Measurements from ENCODE around the gene NAPEPLD. TPM values are rescaled to one million over a fixed set of nuclear protein-coding genes. Genes with fewer than 3 reads are reported as not detected.

NAPEPLD gene
- polyA plus RNA-seq, 3 donors = 1.1 to 2.2 (median 1.6) TPM

GRCh38 chr7:103150192-103150591 lies 1.3 kb upstream of the NAPEPLD start:
- Mint-ChIP-seq H3K36me3 (peaks cover 3 to 8% of the 10 kb centered on the region in 2 donors), H3K4me1 (peaks cover 33% of the 10 kb centered on the region), H3K4me3 (peak overlapping the region in 1 of 2 donors; percentile 86), H3K9me3 (peaks cover 0 to 6% (median 0%) of the 10 kb centered on the region in 7 donors), H3K27ac (no peak overlapping the region), H3K27me3 (ENCODE audit: low read depth in 3 of 3) (peaks cover 2 to 5% (median 3%) of the 10 kb centered on the region in 3 donors)
- H3K4me3 ChIP-seq (replicated peaks in 1 of 3; ENCODE audit: low read depth in 2 of 3, low read length in 3 of 3) = no peak overlapping the region
- H3K36me3 ChIP-seq (replicated peaks in 1 of 2; ENCODE audit: control insufficient read depth in 1 of 2, insufficient read depth in 2 of 2, low read length in 2 of 2) = no peaks in the 10 kb centered on the region
- H3K27me3 ChIP-seq (ENCODE audit: control insufficient read depth in 2 of 2, insufficient read depth in 2 of 2, low read length in 2 of 2) = no peaks in the 10 kb centered on the region
- H3K9me3 ChIP-seq (replicated peaks in 1 of 2; ENCODE audit: control insufficient read depth in 1 of 2, insufficient read depth in 1 of 2, low read length in 2 of 2) = no peaks in the 10 kb centered on the region
- H3K9ac ChIP-seq (ENCODE audit: insufficient read depth, low read length, poor library complexity, severe bottlenecking) = no peak overlapping the region
- intact Hi-C loops (cut with micrococcal nuclease) = no loop called here
- no peak overlapping the region for H3K27ac ChIP-seq (ENCODE audit: low read depth in 1 of 2, low read length in 2 of 2)
- peaks cover 13 to 21% of the 10 kb centered on the region in 2 donors for H3K4me1 ChIP-seq (ENCODE audit: control insufficient read depth in 1 of 2, insufficient read depth in 2 of 2, low read length in 2 of 2)
- TF ChIP-seq, protein P1, sequence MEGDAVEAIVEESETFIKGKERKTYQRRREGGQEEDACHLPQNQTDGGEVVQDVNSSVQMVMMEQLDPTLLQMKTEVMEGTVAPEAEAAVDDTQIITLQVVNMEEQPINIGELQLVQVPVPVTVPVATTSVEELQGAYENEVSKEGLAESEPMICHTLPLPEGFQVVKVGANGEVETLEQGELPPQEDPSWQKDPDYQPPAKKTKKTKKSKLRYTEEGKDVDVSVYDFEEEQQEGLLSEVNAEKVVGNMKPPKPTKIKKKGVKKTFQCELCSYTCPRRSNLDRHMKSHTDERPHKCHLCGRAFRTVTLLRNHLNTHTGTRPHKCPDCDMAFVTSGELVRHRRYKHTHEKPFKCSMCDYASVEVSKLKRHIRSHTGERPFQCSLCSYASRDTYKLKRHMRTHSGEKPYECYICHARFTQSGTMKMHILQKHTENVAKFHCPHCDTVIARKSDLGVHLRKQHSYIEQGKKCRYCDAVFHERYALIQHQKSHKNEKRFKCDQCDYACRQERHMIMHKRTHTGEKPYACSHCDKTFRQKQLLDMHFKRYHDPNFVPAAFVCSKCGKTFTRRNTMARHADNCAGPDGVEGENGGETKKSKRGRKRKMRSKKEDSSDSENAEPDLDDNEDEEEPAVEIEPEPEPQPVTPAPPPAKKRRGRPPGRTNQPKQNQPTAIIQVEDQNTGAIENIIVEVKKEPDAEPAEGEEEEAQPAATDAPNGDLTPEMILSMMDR (IDR thresholded peaks at IDR 0.05) = no peak
- peak overlapping the region; percentile 92 for H2AFZ ChIP-seq (ENCODE audit: insufficient read depth, low read depth, low read length, poor library complexity, severe bottlenecking)
- peaks cover 10% of the 10 kb centered on the region for H3K79me2 ChIP-seq (ENCODE audit: insufficient read depth, low read length)
- DNase-seq = no peak
- H4K20me1 ChIP-seq (ENCODE audit: insufficient read depth, low read length) = no peaks in the 10 kb centered on the region
- H3K4me2 ChIP-seq (replicated peaks; ENCODE audit: extremely low read depth, low read length, poor library complexity, severe bottlenecking) = peak overlapping the region; percentile 74

GRCh38 chr7:103149808-103150180 lies 895 bp upstream of the NAPEPLD start:
- TF ChIP-seq, protein P1 (IDR thresholded peaks at IDR 0.05) = no peak
- DNase-seq = no peak
- H3K27me3 ChIP-seq (ENCODE audit: control insufficient read depth in 2 of 2, insufficient read depth in 2 of 2, low read length in 2 of 2) = no peaks in the 10 kb centered on the region
- H3K79me2 ChIP-seq (ENCODE audit: insufficient read depth, low read length) = peaks cover 10% of the 10 kb centered on the region
- no peak overlapping the region for H3K9ac ChIP-seq (ENCODE audit: insufficient read depth, low read length, poor library complexity, severe bottlenecking)
- 94% methylated on average over 8 of the region's 11 CpGs for WGBS (ENCODE audit: insufficient coverage)
- H4K20me1 ChIP-seq (ENCODE audit: insufficient read depth, low read length) = no peaks in the 10 kb centered on the region
- Mint-ChIP-seq H3K4me1 (peaks cover 33% of the 10 kb centered on the region), H3K9me3 (peaks cover 0 to 6% (median 0%) of the 10 kb centered on the region in 7 donors), H3K36me3 (peaks cover 3 to 8% of the 10 kb centered on the region in 2 donors), H3K4me3 (peak overlapping the region; percentile 86 to 100), H3K27ac (peak overlapping the region in 4 of 7 donors; percentile 49 to 91 (median 87)), H3K27me3 (ENCODE audit: low read depth in 3 of 3) (peaks cover 2 to 5% (median 3%) of the 10 kb centered on the region in 3 donors)
- H3K4me2 ChIP-seq (replicated peaks; ENCODE audit: extremely low read depth, low read length, poor library complexity, severe bottlenecking) = peak overlapping the region; percentile 74
- intact Hi-C loops (cut with micrococcal nuclease) = loop anchor here in 1 of 2 donors (5.0 kb wide), 1 partner anchor 77 kb away; the partner anchor contains the start of gene FBXL13
- peak overlapping the region; percentile 92 for H2AFZ ChIP-seq (ENCODE audit: insufficient read depth, low read depth, low read length, poor library complexity, severe bottlenecking)
- no peaks in the 10 kb centered on the region for H3K36me3 ChIP-seq (replicated peaks in 1 of 2; ENCODE audit: control insufficient read depth in 1 of 2, insufficient read depth in 2 of 2, low read length in 2 of 2)
- no peaks in the 10 kb centered on the region for H3K9me3 ChIP-seq (replicated peaks in 1 of 2; ENCODE audit: control insufficient read depth in 1 of 2, insufficient read depth in 1 of 2, low read length in 2 of 2)
- peak overlapping the region; percentile 86 to 93 (median 90) for H3K4me3 ChIP-seq (replicated peaks in 1 of 3; ENCODE audit: low read depth in 2 of 3, low read length in 3 of 3)
- H3K4me1 ChIP-seq (ENCODE audit: control insufficient read depth in 1 of 2, insufficient read depth in 2 of 2, low read length in 2 of 2) = peaks cover 13 to 21% of the 10 kb centered on the region in 2 donors
- H3K27ac ChIP-seq (ENCODE audit: low read depth in 1 of 2, low read length in 2 of 2) = peak overlapping the region; percentile 75 to 86

All from CD14-positive monocyte (primary cell).